Omental fat pad (tissue), 4 donors: ENCODE data around the gene EPN1. TPM values are rescaled to one million over a fixed set of nuclear protein-coding genes. Genes with fewer than 3 reads are reported as not detected.

ENCODE experiments used
- ATAC-seq: fragments of 150-250 bp; one replicate; pipeline ENCODE4 v1.9.1; 2016; ENCODE audit warnings: mild to moderate bottlenecking, moderate library complexity; ENCODE audit not compliant: low FRiP score
- DNase-seq: peaks from one replicate; pipeline ENCODE4 v3.0.0-alpha.2; 2019; ENCODE audit warnings: low spot score
- CTCF ChIP-seq, 3 donors: fragments of 450-650 bp; IDR thresholded peaks; one replicate each; pipeline ENCODE4 v1.5.1; 2016 to 2017; ENCODE audit warnings: antibody characterized with exemption in 3 of 3, mild to moderate bottlenecking in 3 of 3, moderate library complexity in 2 of 3
- total RNA-seq, 4 donors: library from RNA; depleted of rRNA; stranded (reverse); fragments of >200 nt; gene quantifications; one replicate each; pipeline ENCODE4 v1.1.0, GENCODE V29; 2016

The EPN1 gene
- total RNA-seq, 4 donors from 2014 or later = 56.4 to 82.3 (median 62.0) TPM

GRCh38 chr19:55668603-55669348 is 6.2 kb upstream of the EPN1 start:
- no peak for DNase-seq
- TF ChIP-seq CTCF (IDR thresholded peaks at IDR 0.05) = no peak
- ATAC-seq = no peak

- no peak for DNase-seq
- no peak for ATAC-seq
- TF ChIP-seq CTCF (IDR thresholded peaks at IDR 0.05) = no peak
Observed at GRCh38 chr19:55669418-55670279, 5.4 kb upstream of the EPN1 start.

GRCh38 chr19:55670280-55671053 is 4.6 kb upstream of the EPN1 start:
- no peak for TF ChIP-seq CTCF (IDR thresholded peaks at IDR 0.05)
- DNase-seq (no peak), ATAC-seq (no peak)

- DNase-seq (no peak), ATAC-seq (no peak)
- TF ChIP-seq CTCF (IDR thresholded peaks at IDR 0.05) = no peak
Observed at GRCh38 chr19:55671054-55671378, 4.0 kb upstream of the EPN1 start.

- DNase-seq (no peak), ATAC-seq (no peak)
- TF ChIP-seq CTCF (IDR thresholded peaks at IDR 0.05) = no peak
Observed at GRCh38 chr19:55672418-55672817, 2.6 kb upstream of the EPN1 start.

GRCh38 chr19:55673465-55673864 is 1.6 kb upstream of the EPN1 start:
- DNase-seq (no peak), ATAC-seq (no peak)
- TF ChIP-seq CTCF (IDR thresholded peaks at IDR 0.05) = no peak
